Measurements from ENCODE around the gene HPSE2. TPM values are rescaled to one million over a fixed set of nuclear protein-coding genes. Genes with fewer than 3 reads are reported as not detected.

HPSE2 gene
- total RNA-seq, 1 experiment from 2014 or later, result 0.05 TPM

GRCh38 chr10:98582363-98582762 is 653.3 kb downstream of the HPSE2 start:
- Histone ChIP-seq H3K4me2 (ENCODE audit: low read length) (no peak overlapping the region), H3K79me2 (ENCODE audit: insufficient read depth, low read length) (no peaks in the 10 kb centered on the region), H3K27ac (ENCODE audit: low read depth, low read length) (no peak overlapping the region), H3K9ac (ENCODE audit: low read length) (no peak overlapping the region), H4K20me1 (ENCODE audit: insufficient read depth) (no peaks in the 10 kb centered on the region), H3K9me3 (ENCODE audit: control insufficient read depth in 1 of 2, insufficient read depth in 1 of 2, low read depth in 1 of 2, low read length in 2 of 2) (no peaks in the 10 kb centered on the region), H3K36me3 (ENCODE audit: control insufficient read depth in 1 of 2, insufficient read depth in 2 of 2, low read length in 2 of 2) (no peaks in the 10 kb centered on the region), H3K4me1 (ENCODE audit: control insufficient read depth in 1 of 2, insufficient read depth in 2 of 2, low read length in 2 of 2) (no peaks in the 10 kb centered on the region), H2AFZ (ENCODE audit: low read depth, low read length, poor library complexity, severe bottlenecking) (no peak overlapping the region), H3K27me3 (ENCODE audit: insufficient read depth, low read length) (peaks cover 42% of the 10 kb centered on the region), H3K9me2 (ENCODE audit: insufficient read depth) (no peaks in the 10 kb centered on the region), H3K4me3 (replicated peaks in 1 of 2; ENCODE audit: low read depth in 1 of 2, low read length in 2 of 2) (no peak overlapping the region)
- RAD21 ChIA-PET (ENCODE audit: low non-redundant PET in 1 of 2, low total read pairs in 2 of 2, uncharacterized antibody in 2 of 2, unreplicated experiment in 2 of 2), result no interaction called here
- no TSS peak for BruUV-seq (replicated peaks)
- DNase-seq (ENCODE audit: low read depth, low spot score) (no peak), ATAC-seq (no peak)
- TF ChIP-seq YY1 (IDR thresholded peaks at IDR 0.05; ENCODE audit: extremely low read depth, insufficient replicate concordance, low read depth, low read length) (no peak), SP1 (IDR thresholded peaks at IDR 0.05; ENCODE audit: low read depth) (no peak), CTCF (IDR thresholded peaks at IDR 0.05 in 2 of 3, conservative IDR thresholded peaks at IDR 0.05 in 1 of 3; ENCODE audit: borderline replicate concordance in 1 of 3, insufficient read depth in 1 of 3, low read depth in 2 of 3, low read length in 2 of 3) (no peak), REST (IDR thresholded peaks at IDR 0.05; ENCODE audit: low read depth) (no peak)
- POLR2A ChIA-PET, result no interaction called here
- intact Hi-C loops (cut with micrococcal nuclease), result no loop called here
- CTCF ChIA-PET, result no interaction called here

Data from HCT116 (cell line).